Stomach (tissue), 4 donors: ENCODE measurements around the gene KLRC4.
"Not testable (repeated sequence)": the region's sequence is repeated elsewhere in the genome, so short reads cannot be mapped to it uniquely, and the experiment has no call there.

Experiments used
- CTCF ChIP-seq, 7 experiments: fragments of 450-650 bp in 4 of 7; fragments of 200-600 bp in 3 of 7; sonication (generic) in 3 of 7; IDR thresholded peaks; one replicate each; pipeline ENCODE4 v1.5.1; 2016 to 2019; ENCODE audit warnings: antibody characterized with exemption in 7 of 7, control low read depth in 2 of 7, mild to moderate bottlenecking in 1 of 7
- EP300 ChIP-seq: sonication (generic); formaldehyde crosslinking; IDR thresholded peaks from one replicate; pipeline ENCODE4 v1.6.1; 2017; ENCODE audit warnings: antibody characterized with exemption
- POLR2A ChIP-seq, 4 donors: fragments of 450-650 bp; IDR thresholded peaks; one replicate each; pipeline ENCODE4 v1.6.1; 2016; ENCODE audit warnings: antibody characterized with exemption in 4 of 4, control low read depth in 2 of 4, mild to moderate bottlenecking in 1 of 4, moderate library complexity in 1 of 4

- TF ChIP-seq CTCF (IDR thresholded peaks at IDR 0.05); EP300; POLR2A (IDR thresholded peaks at IDR 0.05): not testable (repeated sequence)
These were observed 26.3 kb upstream of the KLRC4 start, which contains the start of gene KLRC2 for GRCh38 chr12:10435816-10436215.
